Activated naive CD4-positive, alpha-beta T cell treated with anti-CD3 and anti-CD28 coated beads, Interleukin-2, amount 10 ng/mL, durations not matched to agents 7 days and 5 days (primary cell): Measurements from ENCODE around the gene MACROD1.
A peak's percentile ranks its signal among the peaks of the same experiment; 100 is the strongest.

Experiments
- CTCF ChIA-PET: fragments of 350-600 bp; sonication (Branson Sonifier 250); formaldehyde crosslinking; loops from one replicate; lab custom pipeline; 2021; ENCODE audit warnings: antibody characterized with exemption; lab: Charles Lee
- DNase-seq: peaks from one replicate; pipeline ENCODE4 v3.0.0-alpha.2; 2020
- H3K27ac Mint-ChIP-seq: one replicate; pipeline ENCODE4 v1.8.0; 2021; ENCODE audit warnings: mild to moderate bottlenecking, moderate library complexity, mixed read lengths
- H3K27me3 Mint-ChIP-seq: one replicate; pipeline ENCODE4 v1.8.0; 2021; ENCODE audit warnings: mild to moderate bottlenecking, mixed read lengths
- H3K36me3 Mint-ChIP-seq: one replicate; pipeline ENCODE4 v1.8.0; 2021; ENCODE audit warnings: mixed read lengths
- H3K4me1 Mint-ChIP-seq: one replicate; pipeline ENCODE4 v1.8.0; 2021; ENCODE audit warnings: mixed read lengths
- H3K4me3 Mint-ChIP-seq: one replicate; pipeline ENCODE4 v1.8.0; 2021; ENCODE audit warnings: mild to moderate bottlenecking, moderate library complexity, mixed read lengths
- H3K9me3 Mint-ChIP-seq: one replicate; pipeline ENCODE4 v1.8.0; 2021; ENCODE audit warnings: mixed read lengths

The MACROD1 gene

GRCh38 chr11:64125676-64126075 is 40.2 kb downstream of the MACROD1 start:
- H3K27me3 Mint-ChIP-seq: peaks cover 20% of the 10 kb centered on the region
- CTCF ChIA-PET: no interaction called here
- no peaks in the 10 kb centered on the region for H3K36me3 Mint-ChIP-seq
- no peak overlapping the region for H3K4me3 Mint-ChIP-seq
- no peaks in the 10 kb centered on the region for H3K9me3 Mint-ChIP-seq
- H3K4me1 Mint-ChIP-seq: peaks cover 16% of the 10 kb centered on the region
- peak; percentile 24 for DNase-seq
- H3K27ac Mint-ChIP-seq: no peak overlapping the region

GRCh38 chr11:64124147-64124546 is 41.8 kb downstream of the MACROD1 start:
- Mint-ChIP-seq H3K27ac (no peak overlapping the region), H3K4me1 (peaks cover 16% of the 10 kb centered on the region), H3K9me3 (no peaks in the 10 kb centered on the region), H3K27me3 (peaks cover 20% of the 10 kb centered on the region), H3K4me3 (no peak overlapping the region), H3K36me3 (no peaks in the 10 kb centered on the region)
- CTCF ChIA-PET: no interaction called here
- no peak for DNase-seq

- Mint-ChIP-seq H3K27ac (no peak overlapping the region), H3K36me3 (no peaks in the 10 kb centered on the region), H3K9me3 (no peaks in the 10 kb centered on the region), H3K27me3 (peaks cover 20% of the 10 kb centered on the region), H3K4me1 (peaks cover 16% of the 10 kb centered on the region), H3K4me3 (no peak overlapping the region)
- no peak for DNase-seq
- CTCF ChIA-PET: no interaction called here
These were observed 42.2 kb downstream of the MACROD1 start for GRCh38 chr11:64123679-64124078.

DNA sequence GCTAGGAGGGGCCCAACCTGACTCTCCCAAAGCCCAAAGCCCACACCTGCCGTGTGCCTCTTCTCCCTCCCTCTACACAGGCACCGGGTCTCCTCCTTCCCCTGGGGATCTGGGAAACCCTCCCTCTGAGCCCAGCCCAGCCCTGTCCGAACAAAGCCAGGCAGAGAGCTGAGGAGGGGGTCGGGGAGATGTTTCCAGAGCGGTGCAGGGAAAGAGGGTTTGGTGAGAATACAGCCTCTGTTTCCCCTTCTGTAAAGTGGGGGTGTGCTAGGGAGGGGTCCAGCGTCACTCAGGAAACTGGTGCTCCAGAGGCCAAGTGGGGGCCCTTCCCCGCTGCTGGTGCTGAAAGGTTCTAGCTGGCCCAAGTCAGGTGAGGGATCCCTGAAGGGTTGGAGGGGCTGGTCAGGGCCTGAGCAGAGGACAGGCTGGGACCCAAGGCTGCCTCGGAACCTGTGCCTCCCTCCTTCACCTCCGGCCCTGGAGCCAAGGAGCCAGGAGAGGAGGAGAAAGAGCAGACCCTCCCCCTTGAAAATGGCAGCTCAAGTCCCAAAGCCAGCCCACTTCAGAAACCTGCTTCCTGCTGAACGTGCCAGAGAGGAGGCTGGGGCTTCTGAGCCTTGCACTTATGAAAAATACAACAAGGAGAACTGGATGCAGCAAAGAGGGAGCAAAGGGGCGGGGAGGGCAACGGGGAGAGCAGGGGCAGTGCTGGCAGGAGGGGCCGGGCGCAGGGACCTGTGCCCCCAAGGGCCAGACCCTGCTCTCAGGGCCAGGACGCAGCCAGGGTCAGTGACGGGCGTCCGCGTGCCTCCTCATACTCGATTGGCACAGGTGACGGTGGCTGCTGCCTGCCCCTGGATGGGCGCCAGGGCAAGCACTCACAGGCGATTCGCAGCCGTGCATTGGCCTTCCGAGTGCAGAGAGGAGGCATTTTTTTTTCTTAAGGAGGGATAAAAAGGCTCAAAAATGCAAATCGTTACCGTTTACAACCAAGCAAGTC is 43.2 kb downstream of the MACROD1 start:
- Mint-ChIP-seq H3K4me3 (no peak overlapping the region), H3K4me1 (peaks cover 16% of the 10 kb centered on the region), H3K9me3 (no peaks in the 10 kb centered on the region), H3K36me3 (no peaks in the 10 kb centered on the region), H3K27ac (no peak overlapping the region), H3K27me3 (peaks cover 20% of the 10 kb centered on the region)
- no peak for DNase-seq
- CTCF ChIA-PET: no interaction called here

GRCh38 chr11:64121663-64122410 is 44.1 kb downstream of the MACROD1 start:
- CTCF ChIA-PET: no interaction called here
- H3K9me3 Mint-ChIP-seq: no peaks in the 10 kb centered on the region
- H3K4me3 Mint-ChIP-seq: no peak overlapping the region
- no peak for DNase-seq
- H3K27me3 Mint-ChIP-seq: peaks cover 18% of the 10 kb centered on the region
- H3K27ac Mint-ChIP-seq: no peak overlapping the region
- H3K36me3 Mint-ChIP-seq: no peaks in the 10 kb centered on the region
- H3K4me1 Mint-ChIP-seq: peaks cover 14% of the 10 kb centered on the region

- H3K27me3 Mint-ChIP-seq: peaks cover 13% of the 10 kb centered on the region
- H3K4me3 Mint-ChIP-seq: no peak overlapping the region
- H3K9me3 Mint-ChIP-seq: no peaks in the 10 kb centered on the region
- no peaks in the 10 kb centered on the region for H3K36me3 Mint-ChIP-seq
- DNase-seq: no peak
- H3K4me1 Mint-ChIP-seq: peaks cover 11% of the 10 kb centered on the region
- no peak overlapping the region for H3K27ac Mint-ChIP-seq
- CTCF ChIA-PET: no interaction called here
These were observed 44.9 kb downstream of the MACROD1 start for GRCh38 chr11:64120951-64121569.

DNA sequence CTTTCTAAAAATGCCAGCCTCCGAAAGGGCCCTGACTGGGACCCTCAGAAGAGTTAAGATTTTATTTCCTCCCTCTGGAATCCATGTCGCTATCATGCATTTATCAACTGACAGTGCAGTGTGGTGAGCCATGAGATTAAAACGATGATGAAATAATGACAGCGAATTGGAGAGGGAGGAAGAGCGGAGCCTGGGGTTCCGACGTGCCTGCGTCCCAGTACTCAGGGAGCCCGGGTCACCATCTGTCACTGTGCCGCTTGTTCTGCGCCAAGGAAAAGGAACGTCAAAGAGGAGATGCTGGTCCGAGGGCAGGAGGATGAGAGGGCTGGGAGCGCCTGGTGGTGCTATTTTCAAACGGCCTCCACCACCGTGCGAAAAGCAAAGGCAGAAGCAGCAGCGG is 46.2 kb downstream of the MACROD1 start:
- Mint-ChIP-seq H3K4me3 (no peak overlapping the region), H3K4me1 (no peaks in the 10 kb centered on the region), H3K27ac (no peak overlapping the region), H3K27me3 (peaks cover 5% of the 10 kb centered on the region), H3K36me3 (no peaks in the 10 kb centered on the region), H3K9me3 (no peaks in the 10 kb centered on the region)
- DNase-seq: no peak
- CTCF ChIA-PET: no interaction called here

- Mint-ChIP-seq H3K36me3 (no peaks in the 10 kb centered on the region), H3K4me3 (no peak overlapping the region), H3K9me3 (no peaks in the 10 kb centered on the region), H3K27me3 (peaks cover 5% of the 10 kb centered on the region), H3K4me1 (no peaks in the 10 kb centered on the region), H3K27ac (no peak overlapping the region)
- no peak for DNase-seq
- CTCF ChIA-PET: interaction anchor here (0.7 kb wide), 1 partner anchor 189 kb away, joined by 7 read pairs; no protein-coding TSS in a partner anchor
These were observed 46.8 kb downstream of the MACROD1 start for GRCh38 chr11:64118876-64119665.

GRCh38 chr11:64117763-64118459 is 48.0 kb downstream of the MACROD1 start:
- H3K4me3 Mint-ChIP-seq: no peak overlapping the region
- no peaks in the 10 kb centered on the region for H3K36me3 Mint-ChIP-seq
- no peak for DNase-seq
- no peaks in the 10 kb centered on the region for H3K9me3 Mint-ChIP-seq
- H3K27me3 Mint-ChIP-seq: no peaks in the 10 kb centered on the region
- CTCF ChIA-PET: interaction anchor here (1.7 kb wide), 1 partner anchor 31 kb away, joined by 3 read pairs; no protein-coding TSS in a partner anchor
- no peaks in the 10 kb centered on the region for H3K4me1 Mint-ChIP-seq
- no peak overlapping the region for H3K27ac Mint-ChIP-seq

DNA sequence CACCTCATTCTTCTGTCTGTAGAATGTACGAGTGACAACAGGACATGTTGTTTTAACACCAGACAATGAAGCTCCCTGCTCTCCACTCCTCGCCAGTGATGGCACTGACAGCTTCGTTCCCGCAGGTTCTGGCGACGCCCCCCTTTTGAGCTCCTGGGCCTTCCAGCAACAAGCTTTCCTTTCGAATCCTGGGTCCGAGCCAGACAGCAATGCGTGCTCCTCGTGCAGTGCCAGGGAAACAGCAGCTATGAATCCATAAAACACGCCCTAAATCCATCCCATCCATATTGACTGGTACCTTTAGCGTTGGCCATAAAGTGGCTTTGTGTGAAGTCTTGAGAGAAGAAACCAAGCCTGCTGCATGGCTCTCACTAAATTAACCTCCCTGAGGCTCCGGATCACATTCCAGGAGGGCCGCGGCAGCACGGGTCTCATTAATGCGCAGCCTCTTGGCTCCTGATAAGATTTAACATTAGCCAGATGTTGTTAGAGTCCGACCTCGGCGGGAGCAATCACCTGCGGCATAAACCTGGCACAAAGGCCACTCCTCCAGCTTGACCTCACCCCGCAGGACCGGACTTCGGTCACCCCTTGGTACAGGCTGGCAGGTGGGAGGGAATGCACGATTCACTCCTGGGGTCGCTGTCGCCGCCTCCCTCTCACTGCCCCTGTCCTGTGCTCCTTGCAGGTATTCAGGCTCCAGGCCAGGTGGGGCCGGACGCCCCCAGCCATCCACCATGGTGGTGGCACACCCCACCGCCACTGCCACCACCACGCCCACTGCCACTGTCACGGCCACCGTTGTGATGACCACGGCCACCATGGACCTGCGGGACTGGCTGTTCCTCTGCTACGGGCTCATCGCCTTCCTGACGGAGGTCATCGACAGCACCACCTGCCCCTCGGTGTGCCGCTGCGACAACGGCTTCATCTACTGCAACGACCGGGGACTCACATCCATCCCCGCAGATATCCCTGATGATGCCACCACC is 50.1 kb downstream of the MACROD1 start:
- H3K4me3 Mint-ChIP-seq: no peak overlapping the region
- no peaks in the 10 kb centered on the region for H3K36me3 Mint-ChIP-seq
- H3K27me3 Mint-ChIP-seq: no peaks in the 10 kb centered on the region
- H3K9me3 Mint-ChIP-seq: no peaks in the 10 kb centered on the region
- no peaks in the 10 kb centered on the region for H3K4me1 Mint-ChIP-seq
- no peak for DNase-seq
- H3K27ac Mint-ChIP-seq: no peak overlapping the region
- CTCF ChIA-PET: no interaction called here

- Mint-ChIP-seq H3K36me3 (no peaks in the 10 kb centered on the region), H3K4me1 (no peaks in the 10 kb centered on the region), H3K27ac (no peak overlapping the region), H3K27me3 (no peaks in the 10 kb centered on the region), H3K4me3 (no peak overlapping the region), H3K9me3 (no peaks in the 10 kb centered on the region)
- CTCF ChIA-PET: no interaction called here
- no peak for DNase-seq
These were observed 51.7 kb downstream of the MACROD1 start for GRCh38 chr11:64114231-64114630.

- Mint-ChIP-seq H3K27me3 (no peaks in the 10 kb centered on the region), H3K27ac (no peak overlapping the region), H3K4me1 (no peaks in the 10 kb centered on the region), H3K4me3 (no peak overlapping the region), H3K9me3 (no peaks in the 10 kb centered on the region), H3K36me3 (no peaks in the 10 kb centered on the region)
- CTCF ChIA-PET: no interaction called here
- DNase-seq: no peak
These were observed 52.5 kb downstream of the MACROD1 start for GRCh38 chr11:64113462-64113780.
